Heart left ventricle (tissue), 16 donors: ENCODE results near the gene LSAMP. TPM values are rescaled to one million over a fixed set of nuclear protein-coding genes. Genes with fewer than 3 reads are reported as not detected.
A peak's percentile ranks its signal among the peaks of the same experiment; 100 is the strongest.

Experiments
- ATAC-seq, 4 donors: fragments of 200-7000 bp; cut with Tn5 transposase; one replicate each; pipeline ENCODE4 v1.9.1; 2020 to 2022; ENCODE audit warnings: moderate library complexity in 4 of 4, mild to moderate bottlenecking in 3 of 4, moderate number of reproducible peaks in 1 of 4
- DNase-seq, 5 donors: peaks; one replicate each; pipeline ENCODE4 v3.0.0-alpha.2; 2020
- H3K27ac ChIP-seq, 12 donors: fragments of 200-600 bp; sonication (generic) in 4 of 12; one replicate each; pipeline versions ENCODE4 v1.5.0 to v1.8.0; 2016 to 2022; ENCODE audit warnings: mild to moderate bottlenecking in 2 of 12
- H3K27me3 ChIP-seq, 9 donors: fragments of 200-600 bp; sonication (generic) in 2 of 9; one replicate each; pipeline versions ENCODE4 v1.5.1 to v1.8.0; 2016 to 2022; ENCODE audit warnings: mild to moderate bottlenecking in 3 of 9
- H3K36me3 ChIP-seq, 9 donors: fragments of 200-600 bp; sonication (generic) in 2 of 9; one replicate each; pipeline versions ENCODE4 v1.5.0 to v1.8.0; 2018 to 2022; ENCODE audit warnings: mild to moderate bottlenecking in 2 of 9
- H3K4me1 ChIP-seq, 12 donors: fragments of 200-600 bp; sonication (generic) in 4 of 12; one replicate each; pipeline versions ENCODE4 v1.5.0 to v1.8.0; 2016 to 2022; ENCODE audit warnings: mild to moderate bottlenecking in 3 of 12
- H3K4me3 ChIP-seq, 12 donors: fragments of 200-600 bp; sonication (generic) in 4 of 12; one replicate each; pipeline versions ENCODE4 v1.5.0 to v1.8.0; 2017 to 2022; ENCODE audit warnings: mild to moderate bottlenecking in 9 of 12, moderate library complexity in 4 of 12
- H3K9me3 ChIP-seq, 12 donors: fragments of 200-600 bp; sonication (generic) in 4 of 12; one replicate each; pipeline versions ENCODE4 v1.5.0 to v1.8.0; 2016 to 2022; ENCODE audit warnings: mild to moderate bottlenecking in 1 of 12
- POLR2A ChIP-seq, 2 donors: fragments of 450-650 bp; IDR thresholded peaks; one replicate each; pipeline ENCODE4 v1.6.1; 2017; ENCODE audit warnings: antibody characterized with exemption in 2 of 2, mild to moderate bottlenecking in 2 of 2, moderate library complexity in 2 of 2
- WGBS, 4 donors: extraction: QIAGEN DNeasy Blood & Tissue Kit in 2 of 4; methylation state at CpG; one replicate each; pipeline versions ENCODE4 v1.1.5 to v1.1.7; 2013 to 2018; 5-methylcytosine and 5-hydroxymethylcytosine counted together
- intact Hi-C, 10 donors: fragments of 100-400 bp; cut with DNase I; formaldehyde crosslinking; loops; one replicate each; pipeline versions ENCODE4 v1.11.1 to v1.14.2; 2022
- polyA plus RNA-seq, 2 donors: library from polyadenylated mRNA; stranded (reverse); fragments of 200-250 nt; gene quantifications; one replicate each; pipeline ENCODE4 v1.2.3, GENCODE V29; 2013
- total RNA-seq, 9 donors: library from RNA; depleted of rRNA in 2 of 9; stranded (reverse); fragments of >200 nt in 2 of 9; fragmentation: NEBNext Ultra II Directional in 3 of 9; extraction: Animal tissue kit (Norgen Biotek cat#: 25700) in 3 of 9; gene quantifications; one replicate each; pipeline versions ENCODE4 v1.1.0 to v1.2.4, GENCODE V29; 2016 to 2023
- TF ChIP-seq, protein P1 (sequence below), 12 donors: fragments of 200-600 bp; sonication (generic) in 4 of 12; IDR thresholded peaks; one replicate each; pipeline versions ENCODE4 v1.5.0 to v1.8.0; 2018 to 2022; ENCODE audit warnings: antibody characterized with exemption in 12 of 12, mild to moderate bottlenecking in 5 of 12
- donor health status: ischemic (EF 13 %, LVEDD 7.1; RV severe dilation, severe dysfunction).
- donor health status: healthy with polysubstance abuse.
- donor health status: DM: no; HTN: yes; CAD: no.
- donor health status: DM: no; HTN: no; CAD: no.
- donor health status: ischemic (EF 25% LVEDD 6.9; RV normal size, moderate dysfunction).
- donor health status: ischemic (EF 25% LVEDD 5.7; RV mildly dilated, moderate dysfunction).
- donor health status: healthy.
- donor health status: DM: yes; HTN: yes; CAD: no.
- donor health status: ischemic (EF 35%, LVEDD 5.7; RV mildly dilated, moderate dysfunction).
- donor health status: nonischemic (EF 11% LVEDD 7.7; RV severe dilation, severe dysfunction).
- donor health status: DM: yes; HTN: yes; CAD: no.
- donor health status: PGD.
- donor health status: ischemic (EF 29% LVEDD 5.4; RV normal size, mild dysfunction).
- donor health status: nonischemic (EF 23%, LVEDD 6.1; RV moderate dilation, normal function).

The LSAMP gene
- total and polyA plus RNA-seq, 11 donors = 1.6 to 52.3 (median 7.2) TPM

DNA sequence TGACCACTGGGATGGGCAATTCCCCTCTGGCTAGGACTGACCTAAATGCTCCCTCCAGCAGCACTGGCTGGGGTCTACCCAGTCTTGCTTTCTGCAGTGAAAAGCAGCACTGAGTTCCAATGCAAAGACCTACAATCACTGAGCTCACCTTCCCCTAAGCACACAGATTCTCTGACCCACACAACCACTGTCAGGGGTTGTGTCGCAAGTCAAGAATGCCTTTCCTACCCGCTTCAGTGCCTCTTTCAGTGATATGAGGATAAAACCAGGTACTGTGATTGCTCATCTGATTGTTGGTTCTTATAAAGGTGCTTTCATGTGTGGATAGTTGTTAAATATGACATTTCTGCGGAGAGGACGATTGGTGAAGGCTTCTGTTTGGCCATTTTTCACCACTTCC is 476.4 kb downstream of the LSAMP start:
- WGBS, 4 donors = 74 to 92% (median 90%) methylated on average over 4 of the region's 4 CpGs
- H3K4me1 ChIP-seq = no peaks in the 10 kb centered on the region
- ATAC-seq (no peak), DNase-seq (no peak)
- no peaks in the 10 kb centered on the region for H3K36me3 ChIP-seq
- peaks cover 0 to 6% (median 0%) of the 10 kb centered on the region in 12 donors for H3K9me3 ChIP-seq
- no peak for TF ChIP-seq POLR2A (IDR thresholded peaks at IDR 0.05)
- TF ChIP-seq, protein P1, sequence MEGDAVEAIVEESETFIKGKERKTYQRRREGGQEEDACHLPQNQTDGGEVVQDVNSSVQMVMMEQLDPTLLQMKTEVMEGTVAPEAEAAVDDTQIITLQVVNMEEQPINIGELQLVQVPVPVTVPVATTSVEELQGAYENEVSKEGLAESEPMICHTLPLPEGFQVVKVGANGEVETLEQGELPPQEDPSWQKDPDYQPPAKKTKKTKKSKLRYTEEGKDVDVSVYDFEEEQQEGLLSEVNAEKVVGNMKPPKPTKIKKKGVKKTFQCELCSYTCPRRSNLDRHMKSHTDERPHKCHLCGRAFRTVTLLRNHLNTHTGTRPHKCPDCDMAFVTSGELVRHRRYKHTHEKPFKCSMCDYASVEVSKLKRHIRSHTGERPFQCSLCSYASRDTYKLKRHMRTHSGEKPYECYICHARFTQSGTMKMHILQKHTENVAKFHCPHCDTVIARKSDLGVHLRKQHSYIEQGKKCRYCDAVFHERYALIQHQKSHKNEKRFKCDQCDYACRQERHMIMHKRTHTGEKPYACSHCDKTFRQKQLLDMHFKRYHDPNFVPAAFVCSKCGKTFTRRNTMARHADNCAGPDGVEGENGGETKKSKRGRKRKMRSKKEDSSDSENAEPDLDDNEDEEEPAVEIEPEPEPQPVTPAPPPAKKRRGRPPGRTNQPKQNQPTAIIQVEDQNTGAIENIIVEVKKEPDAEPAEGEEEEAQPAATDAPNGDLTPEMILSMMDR (IDR thresholded peaks at IDR 0.05) = no peak
- H3K27me3 ChIP-seq = no peaks in the 10 kb centered on the region
- H3K27ac ChIP-seq = no peak overlapping the region
- intact Hi-C loops = no loop called here
- no peak overlapping the region for H3K4me3 ChIP-seq

DNA sequence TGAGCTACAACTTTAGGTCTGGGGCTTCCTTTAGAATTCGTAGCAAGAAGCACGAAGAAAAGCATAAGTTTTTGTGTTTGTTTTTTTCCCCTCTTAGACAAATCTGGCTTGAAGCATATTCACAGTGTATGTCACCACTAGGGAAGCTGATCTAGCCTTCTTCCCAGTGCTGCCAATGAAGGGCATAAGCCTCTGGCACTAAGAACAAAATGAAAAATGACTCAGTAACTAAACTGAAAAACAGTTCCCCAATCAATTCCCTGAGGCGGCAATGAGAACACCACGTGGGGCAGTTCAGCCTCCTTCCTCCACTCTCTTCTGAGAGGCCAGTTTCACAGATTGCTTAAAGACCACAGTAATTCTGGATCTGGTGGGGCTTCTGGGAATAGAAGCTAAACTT is 483.9 kb downstream of the LSAMP start:
- no peak overlapping the region for H3K27ac ChIP-seq
- no peak for TF ChIP-seq POLR2A (IDR thresholded peaks at IDR 0.05)
- TF ChIP-seq, protein P1 (IDR thresholded peaks at IDR 0.05) = no peak
- peak overlapping the region in 2 of 12 donors; percentile 11 for H3K4me3 ChIP-seq
- H3K9me3 ChIP-seq = no peaks in the 10 kb centered on the region
- DNase-seq (peak in 1 of 5 donors; percentile 21), ATAC-seq (peak in 1 of 4 donors; percentile 59)
- peaks cover 0 to 2% (median 0%) of the 10 kb centered on the region in 12 donors for H3K4me1 ChIP-seq
- H3K27me3 ChIP-seq = no peaks in the 10 kb centered on the region
- intact Hi-C loops = no loop called here
- H3K36me3 ChIP-seq = no peaks in the 10 kb centered on the region
- 44 to 52% (median 51%) methylated on average over 4 of the region's 4 CpGs for WGBS, 4 donors

DNA sequence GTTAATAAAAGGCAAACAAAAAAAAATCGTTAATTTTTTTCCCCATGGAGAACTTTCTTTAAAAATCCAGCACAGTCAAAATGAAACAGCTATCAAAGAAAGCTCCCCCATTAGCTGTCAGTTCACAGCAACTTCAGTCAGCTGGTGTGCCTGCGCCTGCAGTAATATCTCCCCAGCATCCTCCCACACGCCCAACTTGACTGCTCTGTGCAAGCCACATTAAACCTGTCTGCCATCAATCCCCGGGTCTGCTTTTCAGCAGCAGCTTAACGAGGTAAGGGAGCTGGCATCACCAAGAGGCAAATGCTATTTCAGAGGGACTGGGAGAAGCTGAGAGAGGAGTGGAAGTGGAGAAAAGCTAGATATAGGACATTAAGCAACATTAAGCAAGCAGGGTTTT is 484.5 kb downstream of the LSAMP start:
- H3K4me1 ChIP-seq = peaks cover 0 to 2% (median 0%) of the 10 kb centered on the region in 12 donors
- H3K27ac ChIP-seq = no peak overlapping the region
- no peaks in the 10 kb centered on the region for H3K36me3 ChIP-seq
- intact Hi-C loops = no loop called here
- DNase-seq = peak in 1 of 5 donors; percentile 22
- TF ChIP-seq, protein P1 (IDR thresholded peaks at IDR 0.05) = no peak
- no peak for TF ChIP-seq POLR2A (IDR thresholded peaks at IDR 0.05)
- no peaks in the 10 kb centered on the region for H3K27me3 ChIP-seq
- peak in 1 of 4 donors; percentile 58 for ATAC-seq
- no peaks in the 10 kb centered on the region for H3K9me3 ChIP-seq
- peak overlapping the region in 2 of 12 donors; percentile 11 for H3K4me3 ChIP-seq
- WGBS, 4 donors = 25 to 43% (median 35%) methylated on average over 5 of the region's 5 CpGs

DNA sequence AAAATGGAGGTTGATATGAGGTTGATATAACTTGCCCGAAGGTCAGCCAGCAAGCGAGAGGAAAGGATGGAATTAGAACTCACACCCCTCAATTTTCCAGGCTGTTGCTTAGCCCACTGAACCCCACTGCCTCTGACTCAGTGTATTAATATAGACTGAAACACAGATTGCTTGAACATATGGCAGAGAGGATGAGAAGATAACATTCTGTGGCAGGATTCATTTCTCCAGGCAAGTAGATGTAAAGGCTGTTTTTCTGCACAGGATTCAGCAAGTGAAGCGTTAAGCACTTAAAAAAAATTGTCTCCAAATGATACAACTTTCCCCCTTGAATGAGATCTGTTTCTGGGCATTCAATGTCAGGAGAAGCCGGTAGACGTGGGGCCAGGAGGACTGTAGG is 486.8 kb downstream of the LSAMP start:
- Histone ChIP-seq H3K9me3 (no peaks in the 10 kb centered on the region), H3K4me1 (peaks cover 0 to 2% (median 0%) of the 10 kb centered on the region in 12 donors), H3K27ac (no peak overlapping the region), H3K4me3 (no peak overlapping the region), H3K36me3 (no peaks in the 10 kb centered on the region), H3K27me3 (no peaks in the 10 kb centered on the region)
- ATAC-seq (no peak), DNase-seq (no peak)
- intact Hi-C loops = no loop called here
- no peak for TF ChIP-seq POLR2A (IDR thresholded peaks at IDR 0.05)
- TF ChIP-seq, protein P1 (IDR thresholded peaks at IDR 0.05) = no peak
- 82 to 93% (median 83%) methylated on average over 5 of the region's 5 CpGs for WGBS, 4 donors
